Activated CD4-positive, alpha-beta T cell treated with anti-CD3 and anti-CD28 coated beads for 4 hours (primary cell): Measurements from ENCODE around the gene ACSM6.

ENCODE experiments used
- DNase-seq, 2 donors: peaks; one replicate each; pipeline ENCODE4 v3.0.0-alpha.2; 2020

ACSM6 gene

DNA sequence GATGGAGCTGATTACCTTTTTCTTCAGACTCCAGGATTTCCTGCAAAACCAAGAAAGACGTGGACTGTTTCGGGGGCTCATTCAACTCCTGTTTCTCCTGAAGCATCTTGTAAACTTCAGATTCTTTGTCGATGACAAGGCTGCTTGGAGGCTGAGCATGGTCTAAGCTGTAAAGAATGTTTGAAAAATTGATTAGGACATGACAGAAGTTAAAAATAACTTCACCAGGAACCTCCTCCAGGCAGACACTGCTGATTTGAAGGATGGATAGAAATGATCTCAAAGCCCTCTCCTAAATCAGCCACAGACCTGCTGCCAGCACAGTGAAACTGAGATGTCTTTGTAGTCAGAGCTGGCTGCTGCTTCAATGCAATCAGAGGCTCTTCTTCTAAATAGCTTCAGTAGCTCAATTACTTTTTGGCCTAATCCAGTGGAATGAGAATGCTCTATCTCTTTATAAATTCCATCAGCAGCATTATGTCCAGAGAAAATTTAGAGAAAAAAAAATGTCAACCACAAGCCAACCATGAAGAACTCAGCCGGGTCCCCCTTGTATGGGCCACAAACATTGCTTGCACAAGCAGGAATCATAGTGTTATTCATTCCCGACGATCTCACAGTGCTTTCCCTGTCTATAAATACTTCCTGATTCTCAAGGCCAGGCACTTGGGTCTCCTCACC lies 53.3 kb downstream of the ACSM6 start:
- DNase-seq = no peak

DNA sequence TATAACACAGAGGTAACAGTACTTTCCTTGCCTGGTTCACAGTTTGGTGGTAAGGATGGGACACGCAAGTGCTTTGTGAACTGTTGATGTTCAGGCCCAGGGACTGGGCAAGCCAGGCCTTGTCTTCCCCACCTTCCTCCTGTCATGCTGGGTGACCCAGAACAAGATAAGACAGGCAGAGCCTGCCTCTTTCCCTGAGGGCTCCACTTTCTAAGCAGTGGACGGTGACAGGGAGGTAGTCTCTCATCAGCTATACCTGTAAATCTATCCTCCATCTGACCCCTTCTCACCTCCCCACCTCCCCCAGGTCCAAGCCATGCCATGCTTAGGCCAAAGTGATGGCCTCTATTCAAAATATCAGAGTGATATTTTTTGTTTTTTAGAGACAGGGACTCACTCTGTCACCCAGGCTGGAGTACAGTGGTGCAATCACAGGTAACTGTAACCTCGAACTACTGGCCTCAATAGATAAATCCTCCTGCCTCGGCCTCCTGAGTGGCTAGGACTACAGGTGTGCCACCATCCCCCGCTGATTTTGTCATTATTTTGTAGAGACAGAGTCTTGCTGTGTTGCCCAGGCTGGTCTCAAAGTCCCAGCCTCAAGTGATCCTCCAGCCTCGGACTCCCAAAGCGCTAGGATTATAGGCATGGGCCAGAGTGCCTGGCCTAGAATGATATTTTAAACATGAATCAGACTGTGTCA lies 54.0 kb downstream of the ACSM6 start:
- no peak for DNase-seq

DNA sequence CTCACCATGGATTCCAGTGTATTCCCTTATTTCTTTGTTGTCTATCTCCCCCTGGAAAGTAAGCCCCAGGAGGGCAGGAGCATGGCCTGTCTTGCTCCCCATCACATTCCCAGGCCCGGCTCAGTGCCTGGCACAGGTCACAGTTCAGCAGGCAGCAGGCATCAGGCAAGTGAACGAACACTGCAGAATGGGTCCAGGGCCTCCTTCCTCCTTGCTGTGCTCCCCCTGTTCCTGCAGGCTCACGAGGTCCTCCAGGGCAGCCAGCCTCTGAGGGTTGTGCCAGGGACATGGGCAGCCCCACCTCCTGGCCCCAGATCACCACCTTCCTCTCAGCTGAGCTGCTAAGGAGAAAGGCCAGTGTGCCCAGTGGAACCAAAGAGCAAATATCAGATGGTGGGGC lies 55.0 kb downstream of the ACSM6 start:
- no peak for DNase-seq

DNA sequence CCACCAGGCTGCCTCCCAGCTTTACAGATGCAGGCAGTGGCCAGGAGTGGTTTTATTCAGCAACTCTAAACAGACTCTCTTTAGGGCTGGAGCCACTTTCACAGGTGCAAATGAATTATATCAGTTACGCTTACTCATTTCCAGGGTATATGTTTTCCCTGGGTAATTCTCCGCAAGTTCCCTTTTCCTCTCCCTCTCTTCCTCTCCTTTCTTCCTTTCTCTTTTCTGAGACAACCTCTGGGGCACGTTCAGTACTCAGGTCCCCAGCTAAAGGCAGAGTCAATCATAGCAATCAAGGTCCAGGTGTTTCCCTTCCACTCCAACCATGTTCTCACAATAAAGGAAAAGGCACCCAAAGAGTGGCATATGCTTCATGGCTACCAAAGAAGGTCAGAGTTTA lies 55.4 kb downstream of the ACSM6 start:
- no peak for DNase-seq

DNA sequence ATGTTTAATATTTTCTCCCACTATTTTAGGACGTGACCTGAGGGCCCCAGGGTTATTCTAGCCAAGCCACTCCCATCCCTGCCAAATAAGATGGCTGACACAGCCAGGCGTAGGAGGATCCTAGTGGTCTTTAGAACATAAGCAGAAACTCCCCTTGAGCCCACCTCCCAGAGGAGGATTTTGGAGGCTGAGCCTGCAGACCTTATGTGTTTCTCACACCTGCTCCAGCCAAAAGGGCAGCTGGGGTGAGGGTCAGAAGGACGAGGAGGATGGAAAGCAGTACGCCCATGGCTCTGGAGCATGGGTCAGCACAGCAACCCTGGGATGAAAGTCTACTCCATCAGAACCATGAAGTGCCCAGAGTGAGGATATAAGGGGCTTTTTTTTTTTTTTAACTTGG lies 56.8 kb downstream of the ACSM6 start:
- DNase-seq = no peak

DNA sequence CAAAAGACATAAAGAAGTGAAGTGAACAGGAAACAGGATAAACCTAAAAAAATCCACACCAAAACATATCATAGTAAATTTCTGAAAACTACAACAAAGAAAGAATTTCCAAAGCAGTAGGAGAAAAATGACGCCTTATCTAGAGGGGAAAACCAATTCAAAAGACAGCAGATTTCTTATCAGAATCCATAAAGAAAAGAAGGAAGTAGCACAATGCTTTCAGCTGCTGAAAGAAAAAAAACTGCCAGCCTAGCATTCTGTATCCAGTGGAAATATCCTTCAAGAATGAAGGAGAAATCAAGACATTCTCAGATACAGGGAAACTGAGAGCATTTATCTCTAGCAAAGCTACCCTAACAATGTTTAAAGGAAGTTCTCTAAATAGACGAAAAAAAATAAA lies 59.0 kb downstream of the ACSM6 start:
- no peak for DNase-seq

DNA sequence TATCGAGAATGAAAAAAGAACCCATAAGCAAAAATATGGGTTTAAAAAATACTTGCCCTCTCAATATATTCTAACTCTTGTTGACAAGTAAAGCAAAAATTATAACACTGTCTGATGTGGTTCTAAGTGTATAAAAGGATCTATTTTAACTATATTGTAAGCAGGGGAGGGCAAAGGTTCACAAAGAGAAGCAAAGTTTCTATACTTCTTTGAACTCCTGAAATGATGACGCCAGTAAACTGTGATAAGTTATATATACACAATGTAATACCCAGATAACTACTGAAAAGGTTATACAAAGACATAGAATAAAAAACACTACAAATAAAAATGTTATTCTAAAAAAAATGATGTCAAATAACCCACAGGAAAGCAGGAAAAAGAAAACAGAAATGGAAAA lies 59.6 kb downstream of the ACSM6 start:
- DNase-seq = no peak

DNA sequence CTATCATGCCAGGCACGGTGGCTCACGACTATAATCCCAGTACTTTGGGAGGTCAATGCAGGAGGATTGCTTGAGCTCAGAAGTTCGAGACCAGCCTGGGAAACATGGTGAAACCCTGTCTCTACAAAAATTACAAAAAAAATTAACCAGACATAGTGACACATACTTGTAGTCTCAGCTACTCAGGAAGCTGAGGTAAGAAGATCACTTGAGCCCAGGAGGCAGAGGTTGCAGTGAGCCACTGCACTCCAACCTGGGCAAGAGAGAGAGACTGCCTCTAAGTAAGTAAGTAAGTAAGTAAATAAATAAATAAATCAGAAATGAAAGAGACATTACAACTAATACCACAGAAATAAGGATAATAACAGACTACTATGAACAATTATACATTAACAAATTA lies 60.6 kb downstream of the ACSM6 start:
- no peak for DNase-seq

DNA sequence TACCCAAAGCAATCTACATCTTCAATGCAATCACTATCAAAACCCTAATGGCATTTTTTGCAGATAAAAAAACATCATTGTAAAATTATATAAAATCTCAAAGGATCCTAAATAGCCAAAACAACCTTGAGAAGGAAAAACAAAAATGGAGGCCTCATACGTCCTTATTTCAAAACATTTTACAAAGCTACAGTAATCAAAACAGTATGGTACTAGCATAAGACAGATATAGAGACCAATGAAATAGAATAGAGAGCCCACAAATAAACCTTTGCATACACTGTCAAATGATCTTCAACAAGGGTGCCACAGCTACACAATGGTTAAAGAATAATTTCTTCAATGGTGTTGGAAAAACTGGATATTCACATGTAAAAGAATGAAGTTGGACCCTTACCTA lies 62.2 kb downstream of the ACSM6 start:
- no peak for DNase-seq

DNA sequence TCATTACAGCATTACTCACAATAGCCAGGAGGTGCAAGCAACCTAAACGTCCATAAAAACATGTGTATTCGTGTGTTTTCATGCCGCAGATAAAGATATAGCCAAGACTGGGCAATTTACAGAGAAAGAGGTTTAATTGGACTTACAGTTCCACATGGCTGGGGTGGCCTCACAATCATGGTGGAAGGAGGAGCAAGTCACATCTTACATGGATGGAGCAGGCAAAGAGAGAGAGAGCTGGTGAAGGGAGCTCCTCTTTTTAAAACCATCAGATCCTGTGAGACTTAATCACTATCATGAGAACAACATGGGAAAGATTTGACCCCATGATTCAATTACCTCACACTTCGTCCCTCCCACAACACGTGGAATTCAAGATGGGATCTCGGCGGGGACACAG lies 63.8 kb downstream of the ACSM6 start:
- DNase-seq = no peak

DNA sequence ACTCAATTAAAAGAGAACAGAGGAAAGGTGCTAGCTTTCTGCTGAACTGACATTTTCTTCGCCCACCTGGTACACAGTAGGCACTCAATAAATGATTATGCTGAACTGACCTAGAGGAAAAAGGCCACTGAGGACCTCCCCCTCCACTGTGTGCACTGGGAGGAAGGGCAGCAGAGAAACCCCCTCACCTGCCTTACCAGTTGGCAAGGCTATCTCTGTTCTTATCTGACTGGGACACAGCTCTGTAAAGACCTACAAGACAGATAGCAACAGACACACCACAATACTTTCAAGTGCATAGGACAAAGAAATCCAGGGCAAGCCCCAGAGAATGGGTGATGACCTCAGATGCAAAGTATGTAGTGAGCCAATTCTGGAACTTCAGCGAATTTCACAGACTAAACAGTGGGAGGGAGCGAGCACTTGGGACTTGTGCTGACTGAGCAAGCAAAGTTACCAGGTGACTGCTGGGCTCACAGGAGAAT lies 66.4 kb downstream of the ACSM6 start:
- no peak for DNase-seq

DNA sequence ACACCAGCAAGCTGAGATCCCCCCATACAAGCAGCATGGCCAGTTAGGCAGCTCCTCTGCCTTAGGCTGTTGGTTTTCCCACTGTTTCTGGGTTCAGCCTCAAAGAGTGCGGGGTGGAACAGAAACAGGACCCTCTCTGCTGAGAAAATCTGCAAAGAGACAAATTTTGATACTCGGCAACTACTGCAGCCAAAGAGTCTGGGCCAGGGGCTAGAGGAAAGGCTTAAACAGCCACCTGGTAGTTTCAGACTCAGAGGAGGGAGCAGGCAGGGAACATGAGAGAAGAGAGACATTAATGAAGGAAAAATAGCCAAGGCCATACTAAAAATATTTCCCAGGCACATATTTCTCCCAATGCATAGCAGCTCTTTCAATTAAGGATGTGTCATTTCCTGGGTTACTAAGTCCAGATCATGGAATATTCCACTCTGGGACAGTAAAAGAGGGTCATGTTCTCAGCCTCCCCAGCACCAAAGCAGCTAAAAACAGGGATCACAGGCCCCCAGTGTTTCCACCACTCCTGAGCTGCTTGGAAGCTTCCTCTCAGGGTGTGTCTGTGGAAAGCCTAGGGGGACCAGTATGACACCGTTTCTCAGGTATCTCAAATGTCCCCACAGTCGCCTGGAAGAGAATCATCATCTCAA lies 67.0 kb downstream of the ACSM6 start:
- DNase-seq = no peak

DNA sequence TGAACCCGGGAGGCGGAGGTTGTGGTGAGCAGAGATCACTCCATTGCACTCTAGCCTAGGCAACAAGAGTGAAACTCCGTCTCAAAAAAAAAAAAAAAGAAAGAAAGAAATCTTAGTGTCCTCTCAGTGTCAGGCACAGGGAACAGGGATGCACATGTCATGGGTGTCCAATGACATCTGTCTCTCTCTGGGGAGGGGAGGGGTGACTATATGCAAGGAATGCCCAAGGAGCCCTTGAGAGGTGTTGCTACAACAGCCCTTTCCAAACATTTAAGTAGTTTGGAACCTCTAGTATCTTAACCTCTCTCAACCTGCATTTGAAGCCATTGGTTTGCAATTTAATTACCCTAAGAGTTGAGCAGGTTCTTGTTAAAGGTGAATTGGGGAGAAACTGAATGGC lies 67.9 kb downstream of the ACSM6 start:
- no peak for DNase-seq

DNA sequence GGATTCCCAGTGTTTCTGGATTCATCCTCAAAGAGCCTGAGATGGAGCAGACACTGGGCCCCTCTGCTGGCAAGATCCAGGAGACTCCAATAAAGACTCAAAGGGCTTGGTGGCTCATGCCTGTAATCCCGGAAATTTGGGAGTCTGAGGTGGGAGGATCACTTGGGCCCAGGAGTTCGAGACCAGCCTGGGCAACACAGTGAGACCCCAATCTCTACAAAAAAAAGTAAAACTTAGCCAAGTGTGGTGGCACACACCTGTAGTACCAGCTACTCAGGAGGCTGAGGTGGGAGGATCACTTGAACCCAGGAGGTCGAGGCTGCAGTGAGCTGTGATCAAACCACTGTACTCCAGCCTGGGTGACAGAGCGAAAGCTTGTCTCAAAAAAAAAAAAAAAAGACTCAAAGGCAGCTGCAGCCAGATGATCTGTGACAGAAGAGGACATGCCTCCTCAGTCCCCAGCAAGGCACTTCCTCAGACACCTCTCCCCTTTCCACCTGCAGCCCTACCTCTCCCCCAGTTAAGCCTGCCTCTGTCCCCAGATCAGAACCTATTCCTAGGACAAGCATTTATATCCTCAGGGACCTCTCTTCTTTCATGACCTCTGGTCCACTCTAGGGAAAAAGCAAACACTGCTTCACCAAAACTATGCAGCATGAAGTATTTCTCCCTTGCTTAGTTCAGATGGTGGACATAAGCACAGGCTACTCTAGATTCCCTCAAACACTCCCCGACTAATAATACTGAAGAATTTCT lies 68.9 kb downstream of the ACSM6 start:
- DNase-seq = no peak

DNA sequence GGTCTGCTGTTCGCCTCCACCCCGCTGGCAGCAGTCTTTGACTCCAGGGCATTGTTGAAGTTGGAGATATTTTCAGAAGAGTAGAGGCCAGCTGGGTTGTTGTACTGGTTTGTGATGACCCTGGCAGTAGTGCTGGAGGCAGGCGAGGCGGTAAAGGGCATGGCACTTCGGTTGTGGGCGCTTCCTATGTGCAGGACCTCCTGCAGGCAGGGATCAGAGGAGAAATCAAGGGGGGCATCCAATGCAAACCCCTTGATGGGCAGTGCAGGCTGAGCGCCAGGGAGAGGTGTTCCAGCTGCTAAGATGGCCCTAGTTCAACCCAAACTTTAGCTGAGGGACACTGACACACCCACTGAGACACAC lies 69.8 kb downstream of the ACSM6 start:
- DNase-seq = no peak

DNA sequence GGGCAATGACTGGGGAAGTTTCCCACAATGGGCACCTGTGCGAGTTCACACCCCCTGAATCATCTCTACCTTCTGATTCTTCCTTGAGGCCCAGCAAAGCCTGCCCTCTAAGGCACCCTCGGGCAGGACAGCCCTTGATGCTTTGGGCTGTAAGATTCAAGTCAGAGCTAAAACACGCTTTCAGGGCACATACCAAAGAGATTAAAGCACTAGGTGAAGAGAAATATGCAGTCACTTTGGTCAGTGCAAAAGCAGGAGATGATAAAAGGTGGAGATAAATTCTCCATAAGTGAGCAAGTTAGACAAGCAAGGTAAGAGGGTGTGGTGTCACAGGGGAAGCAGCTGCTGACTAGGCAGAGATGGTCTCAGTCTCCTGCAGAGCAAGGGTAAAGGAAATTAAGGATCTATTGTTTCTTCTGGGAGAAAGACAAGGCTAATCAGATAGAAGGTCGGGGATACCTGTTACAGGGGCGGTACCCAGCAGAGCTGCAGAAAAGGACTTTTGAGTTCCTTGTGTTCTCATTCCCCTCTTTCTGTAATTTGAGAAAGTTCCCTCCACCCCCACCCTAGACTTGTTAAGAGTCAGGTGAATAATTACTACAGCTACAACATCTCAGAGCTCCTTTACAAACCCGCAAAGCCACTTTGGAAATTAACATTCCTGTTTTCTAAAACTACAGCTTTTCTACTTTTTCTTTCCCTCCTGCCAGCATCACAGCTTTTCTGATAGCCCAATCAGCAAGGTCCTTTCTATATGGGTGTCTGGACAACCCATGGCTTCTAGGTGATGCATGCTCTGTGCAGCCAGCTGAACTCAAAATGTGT lies 70.4 kb downstream of the ACSM6 start:
- no peak for DNase-seq

DNA sequence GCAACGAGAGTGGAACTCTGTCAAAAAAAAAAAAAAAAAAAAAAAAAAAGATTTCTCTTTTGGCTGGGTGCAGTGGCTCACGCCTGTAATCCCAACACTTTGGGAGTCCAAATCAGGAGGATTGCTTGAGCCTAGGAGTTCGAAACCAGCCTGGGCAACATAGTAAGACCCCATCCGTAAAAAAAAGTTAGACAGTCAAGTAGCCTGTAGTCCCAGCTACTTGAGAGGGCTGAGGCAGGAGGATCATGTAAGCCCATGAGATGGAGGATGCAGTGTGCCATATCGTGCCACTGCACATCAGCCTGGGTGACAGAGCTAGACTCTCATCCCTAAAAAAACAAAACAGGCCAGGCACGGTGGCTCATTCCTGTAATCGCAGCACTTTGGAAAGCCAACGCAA lies 71.5 kb downstream of the ACSM6 start:
- no peak for DNase-seq

DNA sequence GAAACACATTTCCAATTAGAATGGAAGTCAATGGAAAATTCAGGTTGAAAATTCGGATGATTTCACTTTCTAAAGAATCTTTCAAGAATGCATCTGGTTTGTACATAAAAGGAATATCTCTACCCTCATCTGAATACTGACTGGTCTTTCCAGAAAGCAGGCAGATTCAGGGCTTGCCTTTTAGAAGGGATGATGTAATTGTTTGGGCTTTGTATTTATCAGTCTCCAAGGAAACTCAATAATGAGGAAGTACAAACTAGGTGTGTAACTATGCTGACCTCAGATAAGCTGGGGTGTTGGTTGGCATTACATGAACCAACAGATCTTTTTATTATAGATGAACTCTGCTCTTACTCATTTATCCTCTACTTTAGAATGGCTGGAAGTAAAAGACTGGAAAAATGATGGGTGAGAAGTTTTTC lies 72.6 kb downstream of the ACSM6 start:
- no peak for DNase-seq

DNA sequence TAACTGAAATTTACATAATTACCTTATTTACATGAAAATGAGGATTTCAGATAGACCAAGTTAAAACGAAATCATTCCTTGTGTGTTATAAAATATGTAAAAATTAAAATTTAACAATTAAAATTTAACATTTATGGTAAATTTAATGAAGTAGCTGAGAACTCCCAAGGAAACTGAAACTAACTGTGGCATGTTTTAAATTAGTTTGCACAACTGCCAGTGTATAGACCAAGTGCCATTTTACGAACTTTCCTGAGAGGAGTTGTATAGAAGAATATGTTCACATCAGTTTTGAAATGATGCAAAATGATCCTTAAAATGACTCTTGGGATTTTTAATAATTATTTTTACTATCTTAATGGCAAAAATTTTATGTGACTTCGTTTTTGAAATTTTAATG lies 73.2 kb downstream of the ACSM6 start:
- DNase-seq = no peak

DNA sequence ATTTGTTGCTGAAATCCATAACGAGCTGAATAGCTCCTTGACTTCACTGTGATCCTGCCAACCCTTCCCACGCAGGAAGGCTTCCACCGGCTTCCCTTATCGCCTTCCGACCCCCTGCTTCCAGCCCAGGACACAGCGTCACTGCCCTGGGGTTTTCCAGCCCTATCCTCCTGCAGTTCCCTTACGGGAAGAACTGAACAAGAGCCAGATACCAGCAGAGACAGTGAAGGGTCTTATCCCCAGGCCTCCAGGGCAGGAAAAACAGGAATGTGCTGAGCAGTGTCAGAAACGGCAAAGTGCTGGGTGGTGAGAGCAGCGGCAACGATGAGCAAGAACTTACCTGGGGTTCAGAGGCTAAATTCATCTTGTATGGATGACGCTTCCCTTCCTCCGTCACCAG lies 74.4 kb downstream of the ACSM6 start:
- DNase-seq = no peak

DNA sequence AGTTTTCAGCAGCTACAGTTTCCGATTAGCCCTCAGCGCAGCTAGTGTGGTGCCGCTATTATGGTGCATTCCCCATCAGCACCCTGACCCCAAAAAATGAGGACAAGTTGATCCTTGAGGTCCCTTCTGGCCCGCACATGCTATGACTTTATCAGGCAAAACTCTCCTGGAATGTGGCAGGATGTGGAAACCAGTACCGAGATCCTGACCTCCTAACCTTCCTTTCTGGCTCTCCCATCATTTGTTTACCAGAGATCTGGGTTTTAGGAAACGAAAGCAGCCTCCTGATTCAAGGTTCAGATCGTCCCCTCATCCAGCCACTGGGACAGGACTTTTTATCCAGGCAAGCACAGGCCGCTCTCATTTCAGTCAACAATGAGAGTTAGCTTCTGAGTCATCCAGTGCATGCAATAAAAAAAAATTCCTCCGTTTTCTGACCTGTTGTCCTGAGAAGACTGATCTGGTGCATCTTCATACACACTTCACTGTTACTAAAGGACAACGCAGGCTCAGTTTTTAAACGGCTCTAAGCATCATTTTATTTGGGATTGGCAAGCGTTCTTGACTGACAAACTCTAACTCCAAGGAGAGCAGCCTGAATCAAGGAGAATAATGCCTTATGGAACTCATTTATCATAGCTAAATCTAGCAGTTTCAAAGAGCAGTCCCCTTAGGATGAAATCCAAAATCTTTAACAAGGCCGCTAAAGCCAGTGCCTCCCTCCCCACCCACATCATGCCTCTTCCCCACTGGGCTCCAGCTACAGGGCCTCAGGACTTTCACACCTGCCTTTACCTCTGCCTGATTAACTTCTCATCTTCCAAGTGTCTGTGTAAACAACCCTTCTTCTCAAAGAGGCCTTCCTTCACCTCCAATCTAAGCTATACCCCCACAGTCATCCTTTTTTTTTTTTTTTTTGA lies 79.6 kb downstream of the ACSM6 start:
- DNase-seq = no peak
